ENCODE results near the gene CNOT6.

- no peak for TF ChIP-seq POLR2A (IDR thresholded peaks at IDR 0.05)
- no peak for TF ChIP-seq CTCF (IDR thresholded peaks at IDR 0.05 in 4 of 5, conservative IDR thresholded peaks at IDR 0.05 in 1 of 5)
Observed at GRCh38 chr5:180463216-180463900, 30.8 kb upstream of the CNOT6 start.
